ENCODE measurements around the gene PCBP3. TPM values are rescaled to one million over a fixed set of nuclear protein-coding genes. Genes with fewer than 3 reads are reported as not detected.
"Not testable (repeated sequence)": the region's sequence is repeated elsewhere in the genome, so short reads cannot be mapped to it uniquely, and the experiment has no call there.

PCBP3 gene
- total RNA-seq, 1 donor from 2014 or later: 2.5 TPM

DNA sequence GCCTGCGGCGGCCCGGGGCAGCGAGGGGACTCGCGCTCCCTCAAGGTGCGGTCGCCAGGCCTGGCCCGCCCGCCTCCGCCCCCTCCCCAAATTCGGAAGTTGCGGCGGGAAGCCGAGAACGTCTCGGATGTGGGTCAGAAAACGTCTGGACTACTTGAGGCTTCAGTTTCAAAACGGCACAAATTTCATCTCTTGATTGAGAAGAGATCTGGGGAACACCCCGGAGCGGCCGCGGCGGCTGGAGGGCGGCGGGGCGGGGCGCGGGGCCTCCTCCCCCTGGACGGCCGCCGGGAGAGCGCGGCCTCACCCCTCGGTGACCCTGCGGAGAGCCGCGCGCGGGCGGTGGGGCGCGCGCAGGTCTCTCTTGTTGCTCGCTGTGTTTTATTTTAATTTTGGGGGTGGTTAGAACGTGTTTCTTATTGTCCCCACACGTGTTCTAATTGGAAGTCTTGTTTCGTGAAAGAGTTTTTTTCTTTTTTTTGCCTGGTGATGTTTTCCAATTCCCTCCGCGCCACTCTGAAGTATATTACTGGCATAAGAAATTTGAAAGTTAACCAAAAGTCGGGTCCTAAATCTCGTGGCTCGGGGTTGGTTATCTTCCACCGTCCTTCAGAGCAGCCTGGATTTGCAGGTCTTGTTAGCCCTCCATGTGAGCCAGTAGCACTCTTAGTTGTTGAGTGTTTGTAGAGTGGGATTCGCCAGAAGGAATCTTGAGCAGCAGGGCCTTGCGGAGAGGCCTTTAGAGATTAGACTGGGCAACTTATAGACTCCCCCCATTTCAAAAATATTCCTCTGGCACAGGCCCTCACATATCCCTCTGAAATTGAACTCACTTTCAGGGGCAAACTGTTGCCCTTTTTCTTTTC lies 749 bp downstream of the PCBP3 start:
- Mint-ChIP-seq H3K4me3 (ENCODE audit: unreplicated experiment) (peak overlapping the region; percentile 90), H3K27ac (ENCODE audit: unreplicated experiment) (peak overlapping the region; percentile 68), H3K36me3 (ENCODE audit: low read depth, unreplicated experiment) (no peaks in the 10 kb centered on the region), H3K27me3 (ENCODE audit: unreplicated experiment) (peaks cover 7% of the 10 kb centered on the region), H3K9me3 (ENCODE audit: unreplicated experiment) (no peaks in the 10 kb centered on the region), H3K4me1 (ENCODE audit: unreplicated experiment) (peaks cover 6% of the 10 kb centered on the region)
- DNase-seq (ENCODE audit: low spot score): no peak
- TF ChIP-seq, protein P1, sequence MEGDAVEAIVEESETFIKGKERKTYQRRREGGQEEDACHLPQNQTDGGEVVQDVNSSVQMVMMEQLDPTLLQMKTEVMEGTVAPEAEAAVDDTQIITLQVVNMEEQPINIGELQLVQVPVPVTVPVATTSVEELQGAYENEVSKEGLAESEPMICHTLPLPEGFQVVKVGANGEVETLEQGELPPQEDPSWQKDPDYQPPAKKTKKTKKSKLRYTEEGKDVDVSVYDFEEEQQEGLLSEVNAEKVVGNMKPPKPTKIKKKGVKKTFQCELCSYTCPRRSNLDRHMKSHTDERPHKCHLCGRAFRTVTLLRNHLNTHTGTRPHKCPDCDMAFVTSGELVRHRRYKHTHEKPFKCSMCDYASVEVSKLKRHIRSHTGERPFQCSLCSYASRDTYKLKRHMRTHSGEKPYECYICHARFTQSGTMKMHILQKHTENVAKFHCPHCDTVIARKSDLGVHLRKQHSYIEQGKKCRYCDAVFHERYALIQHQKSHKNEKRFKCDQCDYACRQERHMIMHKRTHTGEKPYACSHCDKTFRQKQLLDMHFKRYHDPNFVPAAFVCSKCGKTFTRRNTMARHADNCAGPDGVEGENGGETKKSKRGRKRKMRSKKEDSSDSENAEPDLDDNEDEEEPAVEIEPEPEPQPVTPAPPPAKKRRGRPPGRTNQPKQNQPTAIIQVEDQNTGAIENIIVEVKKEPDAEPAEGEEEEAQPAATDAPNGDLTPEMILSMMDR (IDR thresholded peaks at IDR 0.05; ENCODE audit: unreplicated experiment): no peak

DNA sequence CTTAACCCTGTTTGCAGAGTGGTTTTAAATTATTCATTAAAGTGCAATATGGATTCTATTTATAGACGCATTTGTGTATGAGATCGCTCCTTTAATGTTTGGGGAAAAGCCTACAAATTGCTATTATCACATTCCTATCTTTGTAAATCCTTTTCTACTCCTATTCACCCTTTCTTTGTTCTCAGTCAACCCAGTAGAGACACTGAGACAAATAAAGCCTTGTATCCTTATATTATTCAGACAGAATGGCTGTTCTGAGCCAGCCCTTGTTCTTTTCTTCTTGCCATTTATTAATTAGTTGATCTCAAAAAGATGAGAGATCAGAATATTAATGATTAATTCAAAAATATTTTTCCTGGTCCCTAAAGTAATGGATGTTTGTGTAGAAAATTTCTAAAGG lies 8.4 kb downstream of the PCBP3 start:
- no peak overlapping the region for H3K27ac Mint-ChIP-seq (ENCODE audit: unreplicated experiment)
- H3K9me3 Mint-ChIP-seq (ENCODE audit: unreplicated experiment): no peaks in the 10 kb centered on the region
- TF ChIP-seq, protein P1 (IDR thresholded peaks at IDR 0.05; ENCODE audit: unreplicated experiment): no peak
- H3K27me3 Mint-ChIP-seq (ENCODE audit: unreplicated experiment): no peaks in the 10 kb centered on the region
- DNase-seq (ENCODE audit: low spot score): no peak
- no peaks in the 10 kb centered on the region for H3K36me3 Mint-ChIP-seq (ENCODE audit: low read depth, unreplicated experiment)
- no peaks in the 10 kb centered on the region for H3K4me1 Mint-ChIP-seq (ENCODE audit: unreplicated experiment)
- H3K4me3 Mint-ChIP-seq (ENCODE audit: unreplicated experiment): no peak overlapping the region

DNA sequence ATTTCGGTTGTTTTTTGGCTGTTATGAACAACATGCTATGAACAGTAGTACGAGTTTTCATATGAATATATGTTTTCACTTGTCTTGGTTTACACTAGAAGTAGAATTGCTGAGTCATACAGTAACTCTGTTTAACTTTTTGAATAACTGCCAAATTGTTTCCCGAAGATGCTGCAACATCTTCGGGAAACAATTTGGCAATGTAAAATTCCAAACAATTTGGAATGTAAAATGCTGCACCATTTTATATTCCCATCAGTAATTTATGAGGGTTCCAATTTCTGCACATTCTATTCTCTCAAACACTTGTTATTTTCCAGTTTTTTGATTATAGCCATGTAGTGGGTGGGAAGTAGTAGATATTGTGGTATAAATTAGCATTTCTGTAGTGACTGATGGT lies 11.6 kb downstream of the PCBP3 start:
- no peak for DNase-seq (ENCODE audit: low spot score)
- no peaks in the 10 kb centered on the region for H3K27me3 Mint-ChIP-seq (ENCODE audit: unreplicated experiment)

DNA sequence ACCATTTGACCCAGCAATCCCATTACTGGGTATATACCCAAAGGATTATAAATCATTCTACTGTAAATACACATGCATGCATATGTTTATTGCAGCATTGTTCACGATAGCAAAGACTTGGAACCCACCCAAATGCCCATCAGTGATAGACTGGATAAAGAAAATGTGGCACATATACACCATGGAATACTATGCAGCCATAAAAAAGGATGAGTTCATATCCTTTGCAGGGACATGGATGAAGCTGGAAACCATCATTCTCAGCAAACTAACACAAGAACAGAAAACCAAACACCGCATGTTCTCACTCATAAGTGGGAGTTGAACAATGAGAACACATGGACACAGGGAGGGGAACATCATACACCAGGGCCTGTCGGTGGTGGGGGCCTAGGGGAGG lies 12.6 kb downstream of the PCBP3 start:
- H3K4me3 Mint-ChIP-seq (ENCODE audit: unreplicated experiment); H3K4me1 Mint-ChIP-seq (ENCODE audit: unreplicated experiment); H3K36me3 Mint-ChIP-seq (ENCODE audit: low read depth, unreplicated experiment); H3K27me3 Mint-ChIP-seq (ENCODE audit: unreplicated experiment); H3K27ac Mint-ChIP-seq (ENCODE audit: unreplicated experiment); H3K9me3 Mint-ChIP-seq (ENCODE audit: unreplicated experiment); DNase-seq (ENCODE audit: low spot score): not testable (repeated sequence)

More for the DNA sequence above, 11.6 kb downstream of the PCBP3 start:
- no peak overlapping the region for H3K4me3 Mint-ChIP-seq (ENCODE audit: unreplicated experiment)
- no peaks in the 10 kb centered on the region for H3K9me3 Mint-ChIP-seq (ENCODE audit: unreplicated experiment)
- no peaks in the 10 kb centered on the region for H3K4me1 Mint-ChIP-seq (ENCODE audit: unreplicated experiment)
- H3K27ac Mint-ChIP-seq (ENCODE audit: unreplicated experiment): no peak overlapping the region
- TF ChIP-seq, protein P1 (IDR thresholded peaks at IDR 0.05; ENCODE audit: unreplicated experiment): no peak
- no peaks in the 10 kb centered on the region for H3K36me3 Mint-ChIP-seq (ENCODE audit: low read depth, unreplicated experiment)

DNA sequence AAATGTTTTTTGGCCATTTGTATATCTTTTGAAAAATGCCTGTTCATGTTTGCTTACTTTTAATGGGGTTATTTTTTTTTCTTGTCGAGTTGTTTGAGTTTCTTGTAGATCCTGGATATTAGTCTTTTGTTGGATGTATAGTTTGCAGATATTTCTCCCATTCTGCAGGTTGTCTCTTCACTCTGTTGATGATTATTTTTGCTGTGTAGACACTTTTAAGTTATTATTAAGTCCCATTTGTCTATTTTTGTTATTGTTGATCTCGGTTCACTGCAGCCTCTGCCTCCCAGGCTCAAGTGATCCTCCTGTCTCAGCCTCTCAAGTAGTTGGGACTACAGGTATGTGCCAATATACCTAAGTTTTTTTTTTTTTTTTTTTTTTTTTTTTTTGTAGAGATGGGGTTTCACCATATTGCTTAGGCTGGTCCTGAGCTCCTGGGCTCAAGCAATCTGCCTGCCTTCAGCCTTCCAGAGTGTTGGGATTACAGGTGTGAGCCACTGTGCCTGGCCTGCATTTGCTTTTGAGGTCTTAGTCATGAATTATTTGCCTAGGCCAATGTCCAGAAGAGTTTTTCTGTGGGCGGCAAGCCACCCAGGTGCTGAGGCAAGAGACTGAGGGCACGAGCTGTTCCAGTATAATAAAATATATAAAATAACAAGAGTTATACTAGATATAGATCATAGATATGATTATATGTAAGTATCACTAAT lies 18.5 kb downstream of the PCBP3 start:
- not testable (repeated sequence) for H3K36me3 Mint-ChIP-seq (ENCODE audit: low read depth, unreplicated experiment); H3K27me3 Mint-ChIP-seq (ENCODE audit: unreplicated experiment); H3K4me3 Mint-ChIP-seq (ENCODE audit: unreplicated experiment); H3K27ac Mint-ChIP-seq (ENCODE audit: unreplicated experiment); H3K9me3 Mint-ChIP-seq (ENCODE audit: unreplicated experiment); H3K4me1 Mint-ChIP-seq (ENCODE audit: unreplicated experiment); DNase-seq (ENCODE audit: low spot score)

DNA sequence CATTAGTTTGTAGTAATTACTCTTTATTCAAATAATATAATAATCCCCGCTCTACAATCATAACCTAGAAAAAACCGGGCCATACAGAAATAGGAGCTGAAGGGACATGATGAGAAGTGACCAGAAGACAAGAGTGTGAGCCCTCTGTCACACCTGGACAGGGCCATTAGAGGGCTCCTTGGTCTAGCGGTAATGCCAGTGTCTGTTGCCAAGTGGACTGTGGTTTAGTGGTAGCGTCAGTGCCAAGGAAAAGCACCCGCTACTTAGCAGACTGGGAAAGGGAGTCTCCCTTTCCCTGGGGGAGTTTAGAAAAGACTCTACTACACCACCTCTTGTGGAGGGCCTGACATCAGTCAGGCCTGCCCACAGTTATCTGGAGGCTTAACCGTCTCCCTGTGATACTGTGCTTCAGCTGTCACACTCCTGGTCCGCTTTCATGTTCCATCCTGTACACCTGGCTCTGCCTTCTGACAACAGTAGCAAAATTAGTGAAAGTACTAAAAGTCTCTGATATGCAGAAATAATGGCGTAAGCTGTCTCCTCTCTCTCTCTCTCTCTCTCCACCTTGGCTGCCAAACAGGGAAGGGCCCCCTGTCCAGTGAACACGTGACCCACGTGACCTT lies 19.2 kb downstream of the PCBP3 start:
- not testable (repeated sequence) for H3K4me3 Mint-ChIP-seq (ENCODE audit: unreplicated experiment); H3K36me3 Mint-ChIP-seq (ENCODE audit: low read depth, unreplicated experiment)

More for the DNA sequence above, 19.2 kb downstream of the PCBP3 start:
- H3K27ac Mint-ChIP-seq (ENCODE audit: unreplicated experiment); H3K27me3 Mint-ChIP-seq (ENCODE audit: unreplicated experiment); H3K9me3 Mint-ChIP-seq (ENCODE audit: unreplicated experiment); H3K4me1 Mint-ChIP-seq (ENCODE audit: unreplicated experiment); DNase-seq (ENCODE audit: low spot score): not testable (repeated sequence)
